Muscle layer of duodenum (tissue), 2 donors: Measurements from ENCODE around the gene DNAH2.

Source experiments
- H3K27ac ChIP-seq: one replicate; pipeline ENCODE4 v1.7.0; 2013; ENCODE audit warnings: mild to moderate bottlenecking, low read length
- H3K27me3 ChIP-seq: one replicate; pipeline ENCODE4 v1.7.0; 2013; ENCODE audit warnings: low read depth, mild to moderate bottlenecking, control low read depth, low read length
- H3K36me3 ChIP-seq, 2 donors: one replicate each; pipeline ENCODE4 v1.7.0; 2013; ENCODE audit warnings: low read length in 2 of 2, control low read depth in 1 of 2, mild to moderate bottlenecking in 1 of 2; ENCODE audit not compliant: insufficient read depth in 2 of 2, control insufficient read depth in 1 of 2
- H3K4me1 ChIP-seq, 2 donors: one replicate each; pipeline ENCODE4 v1.7.0; 2013; ENCODE audit warnings: low read length in 2 of 2, mild to moderate bottlenecking in 2 of 2, control low read depth in 1 of 2, moderate library complexity in 1 of 2; ENCODE audit not compliant: insufficient read depth in 2 of 2, control insufficient read depth in 1 of 2
- H3K4me3 ChIP-seq, 2 donors: one replicate each; pipeline ENCODE4 v1.7.0; 2013; ENCODE audit warnings: low read length in 2 of 2, low read depth in 1 of 2, mild to moderate bottlenecking in 1 of 2
- H3K9me3 ChIP-seq, 2 donors: one replicate each; pipeline ENCODE4 v1.7.0; 2013; ENCODE audit warnings: low read length in 2 of 2, control low read depth in 1 of 2, mild to moderate bottlenecking in 1 of 2; ENCODE audit not compliant: control insufficient read depth in 1 of 2
- donor health status: healthy.

DNAH2 gene

GRCh38 chr17:7704601-7705268 is 12.8 kb upstream of the DNAH2 start, which contains the start of gene EFNB3:
Gene EFNB3, plus strand, starts transcription at chr17:7705202. Its CDS starts 397 bp downstream, at chr17:7705599.
- Histone ChIP-seq H3K36me3 (peaks cover 6 to 14% of the 10 kb centered on the region in 2 donors), H3K27ac (no peak within 1 kb of the TSS), H3K27me3 (peaks cover 30% of the 10 kb centered on the region), H3K4me1 (peaks cover 0 to 14% of the 10 kb centered on the region in 2 donors), H3K9me3 (no peaks in the 10 kb centered on the region), H3K4me3 (peak within 1 kb of the TSS; percentile 5 to 58)

DNA sequence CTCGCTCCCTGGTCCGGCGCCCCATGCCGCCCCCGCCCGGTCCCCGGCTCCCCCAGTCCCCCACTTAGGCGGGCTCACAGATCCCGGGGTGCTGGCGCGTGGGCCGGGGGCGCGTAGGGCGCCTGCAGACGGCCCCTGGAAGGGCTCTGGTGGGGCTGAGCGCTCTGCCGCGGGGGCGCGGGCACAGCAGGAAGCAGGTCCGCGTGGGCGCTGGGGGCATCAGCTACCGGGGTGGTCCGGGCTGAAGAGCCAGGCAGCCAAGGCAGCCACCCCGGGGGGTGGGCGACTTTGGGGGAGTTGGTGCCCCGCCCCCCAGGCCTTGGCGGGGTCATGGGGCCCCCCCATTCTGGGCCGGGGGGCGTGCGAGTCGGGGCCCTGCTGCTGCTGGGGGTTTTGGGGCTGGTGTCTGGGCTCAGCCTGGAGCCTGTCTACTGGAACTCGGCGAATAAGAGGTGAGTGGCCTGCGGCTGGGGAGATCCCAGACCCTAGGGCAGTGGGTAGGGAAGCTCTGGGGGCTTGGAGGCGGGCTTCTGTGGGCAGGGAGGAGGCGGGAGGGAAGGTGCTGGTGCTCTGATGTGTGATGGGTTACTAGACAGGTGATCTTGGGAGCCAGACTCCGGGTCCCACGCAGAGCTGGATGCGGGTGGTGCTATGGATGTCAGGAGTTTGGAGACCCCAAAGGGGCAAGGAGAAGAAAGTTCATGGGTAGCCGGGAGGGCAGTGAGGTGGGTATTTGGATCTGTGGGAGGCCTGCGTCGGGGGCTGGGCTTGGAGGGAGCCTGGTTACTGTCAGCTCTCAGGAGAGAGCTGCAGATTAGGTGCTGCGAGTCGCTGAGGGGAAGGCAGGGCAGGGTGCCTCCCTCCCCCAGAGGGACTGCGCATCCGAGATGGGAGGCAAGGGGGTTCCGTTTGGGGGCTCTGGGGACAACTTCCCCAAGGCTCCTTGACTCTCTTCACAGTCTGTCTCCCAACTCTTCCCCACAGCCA is 12.0 kb upstream of the DNAH2 start:
- H3K27ac ChIP-seq, result no peak overlapping the region
- H3K9me3 ChIP-seq, result no peaks in the 10 kb centered on the region
- peaks cover 0 to 14% of the 10 kb centered on the region in 2 donors for H3K4me1 ChIP-seq
- H3K27me3 ChIP-seq, result peaks cover 30% of the 10 kb centered on the region
- peak overlapping the region in 1 of 2 donors; percentile 58 for H3K4me3 ChIP-seq
- H3K36me3 ChIP-seq, result peaks cover 6 to 13% of the 10 kb centered on the region in 2 donors

GRCh38 chr17:7706631-7707354 is 10.8 kb upstream of the DNAH2 start:
- Histone ChIP-seq H3K4me3 (no peak overlapping the region), H3K36me3 (peaks cover 1 to 3% of the 10 kb centered on the region in 2 donors), H3K9me3 (no peaks in the 10 kb centered on the region), H3K27ac (no peak overlapping the region), H3K27me3 (peaks cover 30% of the 10 kb centered on the region), H3K4me1 (peaks cover 0 to 14% of the 10 kb centered on the region in 2 donors)

- Histone ChIP-seq H3K9me3 (no peaks in the 10 kb centered on the region), H3K4me3 (no peak overlapping the region), H3K27ac (no peak overlapping the region), H3K36me3 (no peaks in the 10 kb centered on the region), H3K27me3 (peaks cover 36% of the 10 kb centered on the region), H3K4me1 (peaks cover 0 to 14% of the 10 kb centered on the region in 2 donors)
Observed at GRCh38 chr17:7707446-7707845, 10.1 kb upstream of the DNAH2 start.

DNA sequence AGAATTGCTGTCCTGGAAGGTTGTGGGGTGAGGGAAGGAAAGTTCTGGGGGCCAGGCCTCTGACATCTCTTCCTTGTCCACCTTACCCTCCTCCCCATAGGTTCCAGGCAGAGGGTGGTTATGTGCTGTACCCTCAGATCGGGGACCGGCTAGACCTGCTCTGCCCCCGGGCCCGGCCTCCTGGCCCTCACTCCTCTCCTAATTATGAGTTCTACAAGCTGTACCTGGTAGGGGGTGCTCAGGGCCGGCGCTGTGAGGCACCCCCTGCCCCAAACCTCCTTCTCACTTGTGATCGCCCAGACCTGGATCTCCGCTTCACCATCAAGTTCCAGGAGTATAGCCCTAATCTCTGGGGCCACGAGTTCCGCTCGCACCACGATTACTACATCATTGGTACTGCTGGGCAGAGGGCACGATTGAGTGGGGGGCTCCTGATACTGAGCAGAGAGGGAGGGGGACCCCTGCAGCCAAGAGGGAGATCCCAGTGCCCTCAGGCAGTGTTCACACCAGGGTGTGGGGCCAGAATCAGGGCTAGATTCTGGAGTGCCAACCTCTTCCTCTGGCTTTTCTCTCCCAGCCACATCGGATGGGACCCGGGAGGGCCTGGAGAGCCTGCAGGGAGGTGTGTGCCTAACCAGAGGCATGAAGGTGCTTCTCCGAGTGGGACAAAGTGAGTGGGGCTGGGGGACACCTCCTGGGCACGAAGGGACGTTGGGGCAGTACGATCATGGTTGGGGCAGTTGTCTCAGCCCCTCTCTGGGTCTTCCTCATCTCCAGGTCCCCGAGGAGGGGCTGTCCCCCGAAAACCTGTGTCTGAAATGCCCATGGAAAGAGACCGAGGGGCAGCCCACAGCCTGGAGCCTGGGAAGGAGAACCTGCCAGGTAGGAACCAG is 9.4 kb upstream of the DNAH2 start:
- Histone ChIP-seq H3K27ac (no peak overlapping the region), H3K4me1 (peaks cover 0 to 14% of the 10 kb centered on the region in 2 donors), H3K36me3 (no peaks in the 10 kb centered on the region), H3K27me3 (peaks cover 39% of the 10 kb centered on the region), H3K9me3 (no peaks in the 10 kb centered on the region), H3K4me3 (no peak overlapping the region)

- no peaks in the 10 kb centered on the region for H3K36me3 ChIP-seq
- no peaks in the 10 kb centered on the region for H3K9me3 ChIP-seq
- H3K4me1 ChIP-seq, result peaks cover 0 to 14% of the 10 kb centered on the region in 2 donors
- no peak overlapping the region for H3K4me3 ChIP-seq
- no peak overlapping the region for H3K27ac ChIP-seq
- peaks cover 39% of the 10 kb centered on the region for H3K27me3 ChIP-seq
Observed at GRCh38 chr17:7709031-7709430, 8.5 kb upstream of the DNAH2 start.

DNA sequence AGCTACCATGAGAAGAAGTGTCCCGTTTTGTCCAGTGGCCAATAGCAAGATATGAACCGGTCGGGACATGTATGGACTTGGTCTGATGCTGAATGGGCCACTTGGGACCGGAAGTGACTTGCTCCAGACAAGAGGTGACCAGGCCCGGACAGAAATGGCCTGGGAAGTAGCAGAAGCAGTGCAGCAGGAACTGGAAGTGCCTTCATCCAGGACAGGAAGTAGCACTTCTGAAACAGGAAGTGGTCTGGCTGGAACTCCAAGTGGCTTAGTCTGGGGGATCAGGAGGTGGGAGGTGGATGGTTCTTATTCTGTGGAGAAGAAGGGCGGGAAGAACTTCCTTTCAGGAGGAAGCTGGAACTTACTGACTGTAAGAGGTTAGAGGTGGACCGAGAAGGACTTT is 7.2 kb upstream of the DNAH2 start:
- Histone ChIP-seq H3K4me1 (peaks cover 0 to 4% of the 10 kb centered on the region in 2 donors), H3K27me3 (peaks cover 34% of the 10 kb centered on the region), H3K36me3 (no peaks in the 10 kb centered on the region), H3K27ac (no peak overlapping the region), H3K4me3 (no peak overlapping the region), H3K9me3 (no peaks in the 10 kb centered on the region)

DNA sequence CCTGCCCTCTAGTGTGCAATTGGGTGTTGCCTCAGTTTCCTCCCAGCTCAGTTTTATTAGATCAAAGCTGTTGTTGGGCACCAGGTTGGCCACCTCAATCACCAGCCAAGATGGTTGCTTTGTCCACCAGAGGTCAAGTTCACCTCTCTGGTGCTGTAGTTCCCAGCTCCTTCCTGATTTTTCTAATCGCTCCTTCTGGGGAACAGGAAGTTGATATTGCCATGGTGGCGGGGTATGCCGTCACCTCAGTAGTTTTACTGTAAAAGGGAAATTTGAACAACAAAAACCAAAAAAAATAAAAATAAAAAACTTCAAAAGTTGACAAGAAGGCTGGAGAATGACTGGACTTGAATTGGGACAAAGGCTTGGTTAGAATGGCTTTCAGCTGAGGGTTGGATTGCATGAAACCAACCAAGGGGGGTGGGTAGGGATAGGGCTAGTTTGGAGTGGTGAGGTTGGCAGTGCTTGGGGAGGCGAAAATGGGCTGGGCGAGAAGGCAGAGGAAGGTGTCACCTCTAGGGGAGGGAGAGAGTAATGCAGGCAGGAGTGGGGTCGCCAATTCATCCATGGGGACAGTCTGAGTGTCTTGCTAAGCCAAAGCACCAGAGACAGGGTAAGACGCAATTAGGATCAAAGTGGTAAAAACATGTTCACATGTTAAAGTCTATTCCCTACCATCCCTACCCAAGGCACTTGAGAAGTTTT is 6.3 kb upstream of the DNAH2 start:
- Histone ChIP-seq H3K36me3 (no peaks in the 10 kb centered on the region), H3K27ac (no peak overlapping the region), H3K9me3 (no peaks in the 10 kb centered on the region), H3K4me3 (no peak overlapping the region), H3K27me3 (peaks cover 30% of the 10 kb centered on the region), H3K4me1 (no peaks in the 10 kb centered on the region)

DNA sequence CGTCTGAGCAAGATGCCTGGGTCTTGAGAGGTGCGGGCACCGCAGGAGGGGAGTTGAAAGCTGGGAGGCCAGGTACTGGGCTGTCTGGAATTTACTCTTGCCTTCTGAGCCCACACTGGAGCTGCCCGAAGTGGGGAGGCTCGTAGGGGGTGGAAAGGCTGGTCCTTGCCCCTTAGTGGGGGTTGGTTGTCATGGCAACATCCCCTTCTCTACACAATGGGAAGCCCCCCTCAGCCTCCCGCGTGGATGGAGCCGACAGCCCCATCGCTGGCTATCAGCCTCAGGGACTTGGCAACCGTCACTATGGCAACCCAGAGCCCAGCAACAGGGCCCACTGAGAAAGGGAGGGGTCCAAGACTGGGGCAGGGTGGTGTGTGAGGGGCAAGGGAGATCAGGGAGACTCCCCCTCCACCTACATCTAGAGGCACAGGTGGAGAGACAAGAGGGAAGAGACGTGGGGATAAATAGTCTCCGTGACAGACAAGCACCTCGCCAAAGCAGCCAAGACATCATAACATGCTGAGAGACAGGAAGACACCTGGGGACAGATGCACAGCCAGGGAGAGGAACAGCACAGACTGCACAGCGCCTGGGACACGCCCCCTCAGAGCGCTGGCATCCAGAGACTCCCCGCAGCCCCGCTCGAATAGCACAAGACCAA is 5.3 kb upstream of the DNAH2 start:
- Histone ChIP-seq H3K27ac (no peak overlapping the region), H3K9me3 (no peaks in the 10 kb centered on the region), H3K36me3 (no peaks in the 10 kb centered on the region), H3K27me3 (peaks cover 23% of the 10 kb centered on the region), H3K4me3 (no peak overlapping the region), H3K4me1 (peaks cover 0 to 6% of the 10 kb centered on the region in 2 donors)
